SK-N-MC (cell line): ENCODE data around the gene OPCML.

Experiments used
- EZH2 ChIP-seq: fragments of 200-600 bp; sonication (generic); IDR thresholded peaks from one replicate; pipeline ENCODE4 v1.6.1; 2017; ENCODE audit warnings: antibody characterized with exemption
- FOXP2 ChIP-seq: optimal IDR thresholded peaks from 2 replicates; pipeline ENCODE3; 2011; ENCODE audit warnings: mild to moderate bottlenecking, moderate library complexity; ENCODE audit not compliant: insufficient read depth; ENCODE audit errors: extremely low read length, control extremely low read depth
- POLR2AphosphoS5 ChIP-seq: IDR thresholded peaks from 2 replicates; pipeline ENCODE4 v1.6.1; 2012; ENCODE audit warnings: mild to moderate bottlenecking, low read depth, low read length, borderline replicate concordance

- TF ChIP-seq EZH2: no peak
- TF ChIP-seq POLR2AphosphoS5: no peak
- no peak for TF ChIP-seq FOXP2
These were observed 510.7 kb downstream of the OPCML start for GRCh38 chr11:133021553-133021952.
